WTC11 (cell line): Measurements from ENCODE around the gene EEFSEC. TPM values are rescaled to one million over a fixed set of nuclear protein-coding genes. Genes with fewer than 3 reads are reported as not detected.

Experiments used
- ATAC-seq: fragments of 200-7000 bp; cut with Tn5 transposase; 2 replicates; pipeline ENCODE4 v1.10.0; 2021; ENCODE audit warnings: mild to moderate bottlenecking, moderate library complexity
- CTCF ChIA-PET: fragments of 300-600 bp; sonication (Branson Sonifier 250); formaldehyde crosslinking; loops from one replicate; lab custom pipeline; 2021; ENCODE audit warnings: antibody characterized with exemption; lab: Charles Lee
- POLR2A ChIA-PET: fragments of 350-600 bp; sonication (Branson Sonifier 250); formaldehyde crosslinking; loops from one replicate; lab custom pipeline; 2021; ENCODE audit warnings: antibody characterized with exemption; lab: Charles Lee
- DNase-seq: peaks from one replicate; pipeline ENCODE4 v3.0.0; 2021; ENCODE audit warnings: low spot score
- H3K27ac Mint-ChIP-seq: 2 replicates; pipeline ENCODE4 v1.8.0; 2021; ENCODE audit warnings: mixed read lengths
- H3K27me3 Mint-ChIP-seq: 2 replicates; pipeline ENCODE4 v1.8.0; 2021; ENCODE audit warnings: low read depth, mild to moderate bottlenecking, moderate library complexity, mixed read lengths
- H3K36me3 Mint-ChIP-seq: 2 replicates; pipeline ENCODE4 v1.8.0; 2021; ENCODE audit warnings: mixed read lengths
- H3K4me1 Mint-ChIP-seq: 2 replicates; pipeline ENCODE4 v1.8.0; 2022; ENCODE audit warnings: mixed read lengths
- H3K4me3 Mint-ChIP-seq: 2 replicates; pipeline ENCODE4 v1.8.0; 2021; ENCODE audit warnings: mild to moderate bottlenecking, moderate library complexity, mixed read lengths
- H3K9me3 Mint-ChIP-seq: 2 replicates; pipeline ENCODE4 v1.8.0; 2021; ENCODE audit warnings: mixed read lengths
- CREB1 ChIP-seq: sonication (generic); formaldehyde crosslinking; IDR thresholded peaks from 2 replicates; pipeline ENCODE4 v1.8.0; 2023; ENCODE audit warnings: mild to moderate bottlenecking, missing genetic modification reagents
- ETV6 ChIP-seq: sonication (generic); formaldehyde crosslinking; IDR thresholded peaks from 2 replicates; pipeline ENCODE4 v1.8.1; 2022; ENCODE audit warnings: mild to moderate bottlenecking, missing genetic modification reagents
- FOXJ3 ChIP-seq: sonication (generic); formaldehyde crosslinking; IDR thresholded peaks from 2 replicates; pipeline ENCODE4 v1.9.0; 2021; ENCODE audit warnings: missing genetic modification reagents, mild to moderate bottlenecking, borderline replicate concordance
- FOXK1 ChIP-seq: sonication (generic); formaldehyde crosslinking; IDR thresholded peaks from 2 replicates; pipeline ENCODE4 v1.8.0; 2022; ENCODE audit warnings: mild to moderate bottlenecking, moderate library complexity, missing genetic modification reagents
- GABPB1 ChIP-seq: sonication (generic); formaldehyde crosslinking; IDR thresholded peaks from 2 replicates; pipeline ENCODE4 v1.8.1; 2023; ENCODE audit warnings: mild to moderate bottlenecking, missing genetic modification reagents
- GTF2I ChIP-seq: fragments of 250-450 bp; sonication (Bioruptor Pico); conservative IDR thresholded peaks from 2 replicates; pipeline ENCODE4 v1.4.0; 2021; ENCODE audit warnings: mild to moderate bottlenecking
- IRF2 ChIP-seq: sonication (generic); formaldehyde crosslinking; IDR thresholded peaks from 2 replicates; pipeline ENCODE4 v1.8.0; 2022; ENCODE audit warnings: low read depth, missing genetic modification reagents, borderline replicate concordance
- NFATC4 ChIP-seq: fragments of 250-450 bp; sonication (Bioruptor Pico); IDR thresholded peaks from 2 replicates; pipeline ENCODE4 v1.9.0; 2021; ENCODE audit warnings: mild to moderate bottlenecking
- NFYB ChIP-seq: sonication (generic); formaldehyde crosslinking; conservative IDR thresholded peaks from 2 replicates; pipeline ENCODE4 v1.8.0; 2022; ENCODE audit warnings: low read depth, missing genetic modification reagents
- NR1H2 ChIP-seq: sonication (generic); formaldehyde crosslinking; IDR thresholded peaks from 2 replicates; pipeline ENCODE4 v1.9.0; 2021; ENCODE audit warnings: mild to moderate bottlenecking, moderate library complexity, missing genetic modification reagents
- NR2C2 ChIP-seq: sonication (generic); formaldehyde crosslinking; IDR thresholded peaks from 2 replicates; pipeline ENCODE4 v1.8.0; 2022; ENCODE audit warnings: mild to moderate bottlenecking, missing genetic modification reagents
- STAT6 ChIP-seq: sonication (generic); formaldehyde crosslinking; conservative IDR thresholded peaks from 2 replicates; pipeline ENCODE4 v1.8.1; 2023; ENCODE audit warnings: mild to moderate bottlenecking, low read depth, missing genetic modification reagents, moderate library complexity
- ZBTB21 ChIP-seq: sonication (generic); formaldehyde crosslinking; IDR thresholded peaks from 2 replicates; pipeline ENCODE4 v1.8.1; 2023; ENCODE audit warnings: mild to moderate bottlenecking, missing genetic modification reagents, borderline replicate concordance
- ZBTB43 ChIP-seq: sonication (generic); formaldehyde crosslinking; IDR thresholded peaks from 2 replicates; pipeline ENCODE4 v1.8.1; 2023; ENCODE audit warnings: mild to moderate bottlenecking, missing genetic modification reagents
- ZNF121 ChIP-seq: sonication (generic); formaldehyde crosslinking; IDR thresholded peaks from 2 replicates; pipeline ENCODE4 v1.8.0; 2023; ENCODE audit warnings: missing genetic modification reagents
- ZNF263 ChIP-seq: sonication (generic); formaldehyde crosslinking; IDR thresholded peaks from 2 replicates; pipeline ENCODE4 v1.8.1; 2022; ENCODE audit warnings: low read depth, mild to moderate bottlenecking, moderate library complexity, missing genetic modification reagents
- ZNF425 ChIP-seq: fragments of 250-450 bp; sonication (Bioruptor Pico); conservative IDR thresholded peaks from 2 replicates; pipeline ENCODE4 v1.9.0; 2021; ENCODE audit warnings: mild to moderate bottlenecking
- total RNA-seq: library from RNA; stranded (reverse); gene quantifications from 3 replicates; pipeline ENCODE4 v1.2.3, GENCODE V29; 2021
- TF ChIP-seq, protein P1 (sequence below): fragments of 250-450 bp; sonication (Bioruptor Pico); IDR thresholded peaks from 2 replicates; pipeline ENCODE4 v2.1.2; 2022; ENCODE audit warnings: mild to moderate bottlenecking, moderate library complexity

The EEFSEC gene
- total RNA-seq, 1 experiment from 2014 or later = 13.7 TPM

DNA sequence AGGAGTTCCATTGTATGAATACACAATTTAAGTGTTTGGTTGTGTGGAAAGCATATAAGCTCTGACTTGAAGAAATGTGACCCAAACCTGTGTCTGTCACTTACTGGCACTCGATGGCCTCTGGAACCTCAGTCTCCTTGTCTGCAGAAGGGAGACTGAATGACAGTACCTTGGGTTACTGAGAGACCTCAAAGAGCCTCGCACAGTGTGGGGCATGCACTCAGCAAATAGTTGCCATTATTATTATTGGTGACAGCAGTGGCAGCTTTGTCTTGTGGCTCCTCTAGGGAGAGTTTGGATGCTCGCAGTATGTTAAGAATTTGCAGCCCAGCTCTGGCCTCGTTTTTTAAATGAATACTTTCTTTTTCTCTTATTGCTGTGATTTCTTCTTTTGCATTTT is 43.4 kb downstream of the EEFSEC start:
- H3K36me3 Mint-ChIP-seq = no peaks in the 10 kb centered on the region
- ChIA-PET CTCF (interaction anchor here (2.2 kb wide), 1 partner anchor 30 kb away, joined by 5 read pairs; no protein-coding TSS in a partner anchor), POLR2A (no interaction called here)
- peak; percentile 67 for ATAC-seq
- H3K4me1 Mint-ChIP-seq = peaks cover 43% of the 10 kb centered on the region
- no peak for DNase-seq
- no peak overlapping the region for H3K4me3 Mint-ChIP-seq
- no peak overlapping the region for H3K27ac Mint-ChIP-seq
- TF ChIP-seq CREB1 (CRISPR knock-in tag) (no peak), IRF2 (CRISPR knock-in tag) (no peak), ZNF263 (CRISPR knock-in tag) (no peak), ZBTB21 (CRISPR knock-in tag) (no peak), NR2C2 (CRISPR knock-in tag) (no peak), ZNF425 (CRISPR knock-in tag) (no peak), GABPB1 (CRISPR knock-in tag) (no peak), ETV6 (CRISPR knock-in tag) (no peak), FOXJ3 (CRISPR knock-in tag) (no peak), ZNF121 (CRISPR knock-in tag) (no peak), ZBTB43 (no peak), NFATC4 (no peak), FOXK1 (CRISPR knock-in tag) (no peak), STAT6 (CRISPR knock-in tag) (no peak), NFYB (CRISPR knock-in tag) (no peak), NR1H2 (CRISPR knock-in tag) (no peak)
- TF ChIP-seq, protein P1, sequence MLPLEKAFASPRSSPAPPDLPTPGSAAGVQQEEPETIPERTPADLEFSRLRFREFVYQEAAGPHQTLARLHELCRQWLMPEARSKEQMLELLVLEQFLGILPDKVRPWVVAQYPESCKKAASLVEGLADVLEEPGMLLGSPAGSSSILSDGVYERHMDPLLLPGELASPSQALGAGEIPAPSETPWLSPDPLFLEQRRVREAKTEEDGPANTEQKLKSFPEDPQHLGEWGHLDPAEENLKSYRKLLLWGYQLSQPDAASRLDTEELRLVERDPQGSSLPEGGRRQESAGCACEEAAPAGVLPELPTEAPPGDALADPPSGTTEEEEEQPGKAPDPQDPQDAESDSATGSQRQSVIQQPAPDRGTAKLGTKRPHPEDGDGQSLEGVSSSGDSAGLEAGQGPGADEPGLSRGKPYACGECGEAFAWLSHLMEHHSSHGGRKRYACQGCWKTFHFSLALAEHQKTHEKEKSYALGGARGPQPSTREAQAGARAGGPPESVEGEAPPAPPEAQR (CRISPR knock-in tag) = no peak
- H3K9me3 Mint-ChIP-seq = no peaks in the 10 kb centered on the region
- H3K27me3 Mint-ChIP-seq = no peaks in the 10 kb centered on the region

DNA sequence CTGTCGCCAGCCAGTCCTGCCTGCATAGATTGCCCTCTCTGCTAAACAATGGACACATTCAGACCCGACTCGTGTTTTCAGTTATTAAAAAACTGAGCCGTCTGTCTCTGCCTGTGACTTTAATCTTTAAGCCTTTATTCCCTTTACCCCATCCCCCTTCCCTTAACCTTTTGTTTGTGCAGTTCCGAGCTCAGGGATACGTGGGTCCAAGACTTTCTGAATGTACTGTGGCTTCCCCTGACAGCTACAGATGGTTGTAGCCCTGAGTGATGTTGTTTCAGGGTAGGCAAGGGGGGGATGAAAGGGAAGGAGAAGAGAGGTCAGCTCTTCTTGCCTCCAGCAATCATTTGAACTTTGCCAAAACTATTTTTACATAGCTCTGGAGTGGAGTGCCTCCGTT is 44.6 kb downstream of the EEFSEC start:
- peaks cover 43% of the 10 kb centered on the region for H3K4me1 Mint-ChIP-seq
- TF ChIP-seq GTF2I (CRISPR knock-in tag) = no peak
- TF ChIP-seq, all 79 proteins: peak for 0
- ChIA-PET POLR2A (interaction anchor here (0.7 to 1.0 kb wide), 2 partner anchors 29 to 235 kb away, joined by 3 read pairs; no protein-coding TSS in a partner anchor), CTCF (interaction anchor here (2.2 kb wide), 1 partner anchor 28 kb away, joined by 5 read pairs; no protein-coding TSS in a partner anchor)
- Mint-ChIP-seq H3K27ac (no peak overlapping the region), H3K36me3 (no peaks in the 10 kb centered on the region), H3K27me3 (no peaks in the 10 kb centered on the region), H3K9me3 (no peaks in the 10 kb centered on the region), H3K4me3 (no peak overlapping the region)
- DNase-seq = no peak
- no peak for ATAC-seq
